Inferior parietal cortex (tissue), 1 donor: ENCODE data around the gene AMN1.
"Not testable (repeated sequence)": the region's sequence is repeated elsewhere in the genome, so short reads cannot be mapped to it uniquely, and the experiment has no call there.

ENCODE experiments used
- DNase-seq: peaks from one replicate; pipeline ENCODE4 v3.0.0-alpha.2; 2016; ENCODE audit errors: extremely low spot score

AMN1 gene

DNA sequence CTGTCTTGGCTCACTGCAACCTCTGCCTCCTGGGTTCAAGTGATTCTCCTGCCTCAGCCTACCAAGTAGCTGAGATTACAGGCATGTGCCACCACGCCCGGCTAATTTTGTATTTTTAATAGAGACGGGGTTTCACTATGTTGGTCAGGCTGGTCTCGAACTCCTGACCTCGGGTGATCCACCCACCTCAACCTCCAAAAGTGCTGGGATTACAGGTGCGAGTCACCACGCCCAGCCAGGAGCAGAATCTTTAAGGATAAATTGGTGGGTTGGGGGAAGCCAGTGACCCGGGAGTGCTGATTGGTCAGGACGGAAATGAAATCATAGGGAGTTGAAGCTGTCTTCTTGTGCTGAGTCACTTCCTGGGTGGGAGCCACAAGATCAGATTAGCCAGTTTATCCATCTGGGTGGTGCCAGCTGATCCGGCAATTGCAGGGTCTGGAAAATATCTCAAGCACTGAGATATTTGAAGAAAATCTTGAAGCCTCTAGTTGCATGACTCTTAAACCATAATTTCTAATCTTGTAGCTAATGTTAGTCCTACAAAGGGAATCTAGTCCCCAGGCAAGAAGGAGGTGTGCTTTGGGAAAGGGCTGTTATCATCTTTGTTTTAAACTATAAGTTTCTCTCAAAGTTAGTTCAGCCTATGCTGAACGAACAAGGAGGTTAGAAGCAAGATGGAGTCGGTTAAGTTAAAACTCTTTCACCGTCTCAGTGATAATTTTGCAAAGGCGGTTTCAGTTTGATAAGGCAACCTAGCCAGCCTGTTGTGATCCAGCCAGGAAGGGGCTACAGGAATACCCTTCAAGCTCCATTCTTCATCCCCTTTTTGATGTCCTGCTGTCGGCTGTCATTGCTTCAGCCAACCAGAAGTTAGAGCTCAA is 5.0 kb upstream of the AMN1 start:
- DNase-seq = not testable (repeated sequence)

GRCh38 chr12:31732926-31733548 is 4.2 kb upstream of the AMN1 start:
- no peak for DNase-seq

GRCh38 chr12:31731203-31731602 is 2.4 kb upstream of the AMN1 start:
- DNase-seq = not testable (repeated sequence)

GRCh38 chr12:31729705-31730104 is 884 bp upstream of the AMN1 start:
- no peak for DNase-seq

DNA sequence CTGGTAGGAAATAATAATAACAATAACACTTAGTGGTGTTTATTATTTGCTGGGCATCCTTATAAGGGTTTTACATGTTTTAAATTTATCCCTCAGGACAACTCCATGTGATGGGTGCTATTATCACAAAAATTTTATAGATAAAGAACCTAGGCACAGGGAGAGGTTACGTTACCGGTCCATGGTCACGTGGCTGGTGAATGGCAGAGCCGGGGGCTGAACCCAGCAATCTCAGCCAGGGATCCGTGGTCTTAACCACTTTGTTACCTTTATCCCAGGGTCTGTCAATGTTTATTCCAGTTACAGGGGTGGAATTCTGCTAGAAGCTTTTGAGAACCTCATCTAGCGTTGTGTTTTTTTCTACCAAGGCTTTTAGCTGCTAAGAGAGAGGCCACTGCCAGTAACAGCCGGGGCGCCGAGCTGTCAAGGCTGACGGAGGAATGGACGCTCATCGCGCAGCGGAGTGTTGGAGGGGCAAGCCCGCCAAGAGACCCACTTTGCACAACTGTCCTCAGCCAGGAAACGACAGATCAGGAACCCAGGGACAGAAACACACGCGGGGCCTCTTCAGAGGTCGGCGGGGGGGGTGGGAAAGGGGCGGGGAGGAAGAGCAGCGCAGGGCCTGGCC is 418 bp downstream of the AMN1 start:
- DNase-seq = peak; percentile 70

DNA sequence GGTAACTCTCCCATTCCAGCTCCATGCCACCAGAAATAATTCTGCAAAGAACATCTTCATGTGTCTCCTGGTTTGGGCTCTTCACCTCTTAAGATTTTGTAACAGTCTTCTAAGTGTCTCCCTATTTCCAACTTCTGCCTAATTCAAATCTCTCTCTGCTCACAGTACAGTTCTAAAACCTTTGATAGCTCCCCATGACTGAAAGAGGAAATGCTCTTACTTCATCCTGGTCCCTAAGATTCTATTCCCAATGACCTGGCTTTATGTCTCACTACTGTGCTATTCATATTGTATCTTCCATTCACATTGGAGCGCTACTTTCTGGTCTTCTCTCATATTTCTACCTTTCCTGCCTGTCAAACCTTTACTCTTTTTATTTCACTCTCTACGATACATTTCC is 1.6 kb downstream of the AMN1 start:
- no peak for DNase-seq

GRCh38 chr12:31726575-31726974 is 2.2 kb downstream of the AMN1 start:
- no peak for DNase-seq

DNA sequence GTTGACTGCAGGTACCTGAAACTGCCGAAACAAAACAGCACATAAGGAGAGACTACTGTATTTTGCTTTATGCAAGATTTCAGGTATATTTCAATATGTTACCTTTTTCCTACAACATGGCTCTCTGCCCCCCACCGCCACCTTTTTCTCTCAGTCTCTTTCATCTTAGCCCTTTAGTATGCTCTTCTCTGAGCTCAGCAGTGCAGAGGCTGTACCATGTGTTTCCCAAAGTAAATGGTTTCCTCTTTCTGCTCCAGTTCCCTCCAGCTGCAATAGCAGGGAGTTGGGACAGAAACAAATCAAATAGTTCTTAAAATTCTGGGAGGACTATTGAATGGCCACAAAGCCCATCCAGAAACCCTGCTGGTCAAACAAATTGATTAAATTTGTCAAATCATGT is 4.3 kb downstream of the AMN1 start:
- DNase-seq = no peak

GRCh38 chr12:31722580-31722979 is 6.2 kb downstream of the AMN1 start:
- no peak for DNase-seq

- not testable (repeated sequence) for DNase-seq
Measured at GRCh38 chr12:31718542-31719198, 10.2 kb downstream of the AMN1 start.

DNA sequence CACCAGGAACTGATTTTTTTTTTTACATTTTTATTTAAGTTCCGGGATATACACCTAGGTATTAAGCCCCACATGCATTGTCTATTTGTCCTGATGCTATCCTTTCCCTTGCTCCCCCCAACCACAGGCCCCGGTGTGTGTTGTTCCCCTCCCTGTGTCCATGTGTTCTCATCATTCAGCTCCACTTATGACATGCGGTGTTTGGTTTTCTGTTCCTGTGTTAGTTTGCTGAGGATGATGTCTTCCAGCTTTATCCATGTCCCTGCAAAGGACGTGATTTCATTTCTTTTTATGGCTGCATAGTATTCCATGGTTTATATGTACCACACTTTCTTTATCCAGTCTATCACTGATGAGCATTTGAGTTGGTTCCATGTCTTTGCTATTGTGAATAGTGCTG is 11.8 kb downstream of the AMN1 start:
- DNase-seq = not testable (repeated sequence)

DNA sequence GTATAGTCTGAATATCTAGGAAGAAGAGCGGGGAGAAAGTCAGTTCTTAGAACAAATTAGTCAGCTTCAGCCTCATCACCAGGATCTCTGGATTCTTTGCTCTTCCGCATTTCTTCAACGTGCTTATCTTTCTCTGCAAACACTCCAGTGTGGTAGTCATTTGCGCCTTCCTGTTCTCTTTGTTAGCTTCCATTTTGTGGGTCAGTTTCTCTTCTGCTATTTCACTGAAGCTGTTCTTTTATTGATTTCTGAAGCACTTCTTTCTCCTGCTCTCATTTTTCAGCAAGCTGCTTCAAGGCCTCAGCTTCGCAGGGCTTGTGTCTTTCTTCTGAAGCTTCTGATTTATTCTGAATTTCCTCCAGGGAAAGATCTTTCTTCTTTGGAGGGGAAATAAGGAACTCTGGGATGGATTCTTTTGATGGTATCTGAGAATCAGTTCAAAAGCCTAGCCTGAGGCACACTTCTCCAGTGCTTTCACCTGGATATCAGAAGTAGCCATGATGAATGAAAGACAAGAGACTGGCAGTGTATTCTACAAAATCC is 13.5 kb downstream of the AMN1 start:
- peak; percentile 50 for DNase-seq

GRCh38 chr12:31714406-31715271 is 14.2 kb downstream of the AMN1 start:
- DNase-seq = no peak

- DNase-seq = no peak
Measured at GRCh38 chr12:31712877-31713276, 15.9 kb downstream of the AMN1 start.

DNA sequence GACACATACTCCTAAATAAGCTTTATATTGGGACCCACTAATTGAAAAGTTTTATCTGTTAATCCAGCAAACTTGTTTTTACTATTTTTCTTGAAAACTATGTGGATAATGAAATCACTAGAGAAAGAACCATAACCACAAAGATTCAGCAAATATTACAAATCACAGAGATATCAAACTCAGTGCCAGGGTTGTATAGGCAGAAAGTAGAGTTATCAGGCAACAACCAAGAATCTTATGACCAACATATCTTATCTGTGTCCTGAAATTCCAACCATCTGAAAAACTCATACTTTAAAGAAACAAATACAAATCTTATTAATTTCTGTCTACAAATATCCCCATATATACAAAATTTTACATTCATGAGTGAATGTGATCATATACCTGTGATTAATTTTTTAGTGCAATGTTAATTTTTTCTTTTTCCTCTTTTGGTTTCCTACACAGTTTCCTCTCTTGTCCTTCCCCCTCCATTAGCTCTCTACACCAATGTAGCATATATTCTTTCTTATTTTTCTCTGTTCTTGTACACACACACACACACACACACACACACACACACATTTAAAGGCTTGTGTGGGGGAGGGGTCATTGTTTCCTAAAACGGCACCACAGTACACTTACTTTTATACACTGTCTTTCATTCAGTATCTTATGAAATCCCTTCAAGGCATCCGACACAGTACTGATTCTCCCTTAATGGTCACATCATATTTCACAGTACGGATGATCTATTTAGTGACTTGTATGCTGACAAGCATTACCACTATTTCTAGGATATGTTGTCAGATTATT is 18.6 kb downstream of the AMN1 start:
- DNase-seq = no peak

- DNase-seq = not testable (repeated sequence)
Measured at GRCh38 chr12:31708118-31708517, 20.7 kb downstream of the AMN1 start.

DNA sequence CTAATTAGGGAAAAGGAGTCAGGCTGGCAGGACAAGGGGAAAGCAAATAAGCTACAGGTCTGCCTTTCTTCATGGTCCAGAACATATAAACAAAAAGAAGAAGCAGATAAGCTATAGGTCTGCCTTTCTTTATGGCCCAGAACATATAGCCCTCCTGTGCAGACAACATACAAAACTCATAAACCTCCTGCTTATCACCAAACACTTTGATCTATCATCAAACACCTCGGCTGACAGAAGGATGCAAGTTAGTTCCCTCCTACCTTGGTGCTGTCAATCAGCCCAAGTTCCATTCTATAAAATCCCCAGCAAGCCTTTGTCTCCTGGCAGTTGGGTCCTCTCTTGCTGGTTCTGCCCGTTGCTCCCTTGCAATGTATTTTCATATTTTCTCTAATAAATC is 23.2 kb downstream of the AMN1 start:
- DNase-seq = no peak

- no peak for DNase-seq
Measured at GRCh38 chr12:31702047-31702446, 26.8 kb downstream of the AMN1 start.

DNA sequence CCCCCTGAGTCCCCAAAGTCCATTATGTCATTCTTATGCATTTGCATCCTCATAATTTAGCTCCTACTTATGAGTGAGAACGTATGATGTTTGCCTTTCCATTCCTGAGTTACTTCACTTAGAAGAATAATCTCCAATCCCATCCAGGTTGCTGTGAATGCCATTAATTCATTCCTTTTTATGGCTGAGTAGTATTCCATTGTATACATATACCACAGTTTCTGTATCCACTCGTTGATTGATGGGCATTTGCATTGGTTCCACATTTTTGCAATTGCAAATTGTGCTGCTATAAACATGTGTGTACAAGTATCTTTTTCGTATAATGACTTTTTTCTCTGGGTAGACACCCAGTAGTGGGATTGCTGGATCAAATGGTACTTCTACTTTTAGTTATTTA is 38.9 kb downstream of the AMN1 start:
- not testable (repeated sequence) for DNase-seq

GRCh38 chr12:31687101-31687527 is 41.7 kb downstream of the AMN1 start:
- DNase-seq = no peak
